T-helper 1 cell treated with Interleukin-12 subunit alpha and Interleukin-12 subunit beta and Interleukin-4 antibody, amounts not matched to agents 30 ng/mL and 1 ng/mL, for 36 hours (primary cell): ENCODE data around the gene PLG. TPM values are rescaled to one million over a fixed set of nuclear protein-coding genes. Genes with fewer than 3 reads are reported as not detected.
"Not testable (repeated sequence)": the region's sequence is repeated elsewhere in the genome, so short reads cannot be mapped to it uniquely, and the experiment has no call there.

Experiments used
- intact Hi-C: fragments of 100-400 bp; cut with micrococcal nuclease; formaldehyde crosslinking; loops from one replicate; pipeline ENCODE4 v1.15.1; 2024
- total RNA-seq: library from RNA; stranded (reverse); gene quantifications from 2 replicates; pipeline ENCODE4 v1.2.3, GENCODE V29; 2022

Gene PLG
- total RNA-seq, 1 donor from 2014 or later: 1.2 TPM

GRCh38 chr6:160774399-160774798, 72.4 kb downstream of the PLG start:
- intact Hi-C loops: no loop called here

- intact Hi-C loops: no loop called here
Observed at GRCh38 chr6:160775792-160776580, 73.9 kb downstream of the PLG start.

GRCh38 chr6:160779095-160779494, 77.1 kb downstream of the PLG start:
- intact Hi-C loops: not testable (repeated sequence)

- intact Hi-C loops: not testable (repeated sequence)
Observed at GRCh38 chr6:160780656-160781055, 78.6 kb downstream of the PLG start.

- intact Hi-C loops: no loop called here
Observed at GRCh38 chr6:160781298-160781697, 79.3 kb downstream of the PLG start.

- intact Hi-C loops: no loop called here
Observed at GRCh38 chr6:160782228-160782627, 80.2 kb downstream of the PLG start.

GRCh38 chr6:160783741-160784140, 81.7 kb downstream of the PLG start:
- intact Hi-C loops: no loop called here

- intact Hi-C loops: not testable (repeated sequence)
Observed at GRCh38 chr6:160788126-160788525, 86.1 kb downstream of the PLG start.

- intact Hi-C loops: no loop called here
Observed at GRCh38 chr6:160788806-160789205, 86.8 kb downstream of the PLG start.

GRCh38 chr6:160789263-160790027, 87.4 kb downstream of the PLG start:
- intact Hi-C loops: no loop called here

GRCh38 chr6:160790028-160790792, 88.2 kb downstream of the PLG start:
- intact Hi-C loops: no loop called here

- intact Hi-C loops: no loop called here
Observed at GRCh38 chr6:160791459-160791858, 89.4 kb downstream of the PLG start.

GRCh38 chr6:160791981-160792418, 90.0 kb downstream of the PLG start:
- intact Hi-C loops: no loop called here

- intact Hi-C loops: no loop called here
Observed at GRCh38 chr6:160792708-160793107, 90.7 kb downstream of the PLG start.

- intact Hi-C loops: no loop called here
Observed at GRCh38 chr6:160793652-160794051, 91.6 kb downstream of the PLG start.

GRCh38 chr6:160795721-160796120, 93.7 kb downstream of the PLG start:
- intact Hi-C loops: no loop called here

GRCh38 chr6:160798625-160799024, 96.6 kb downstream of the PLG start:
- intact Hi-C loops: no loop called here

GRCh38 chr6:160799801-160800506, 97.9 kb downstream of the PLG start:
- intact Hi-C loops: no loop called here

GRCh38 chr6:160801418-160801817, 99.4 kb downstream of the PLG start:
- intact Hi-C loops: no loop called here

- intact Hi-C loops: not testable (repeated sequence)
Observed at GRCh38 chr6:160802049-160802448, 100.0 kb downstream of the PLG start.
